CD4-positive, alpha-beta T cell treated with Interleukin-2 at 100 ng/mL for 4 hours (primary cell): Measurements from ENCODE around the gene BCAT1.
A peak's percentile ranks its signal among the peaks of the same experiment; 100 is the strongest.

ENCODE experiments used
- DNase-seq: peaks from one replicate; pipeline ENCODE4 v3.0.0-alpha.2; 2020; ENCODE audit warnings: low spot score

The BCAT1 gene, protein sequence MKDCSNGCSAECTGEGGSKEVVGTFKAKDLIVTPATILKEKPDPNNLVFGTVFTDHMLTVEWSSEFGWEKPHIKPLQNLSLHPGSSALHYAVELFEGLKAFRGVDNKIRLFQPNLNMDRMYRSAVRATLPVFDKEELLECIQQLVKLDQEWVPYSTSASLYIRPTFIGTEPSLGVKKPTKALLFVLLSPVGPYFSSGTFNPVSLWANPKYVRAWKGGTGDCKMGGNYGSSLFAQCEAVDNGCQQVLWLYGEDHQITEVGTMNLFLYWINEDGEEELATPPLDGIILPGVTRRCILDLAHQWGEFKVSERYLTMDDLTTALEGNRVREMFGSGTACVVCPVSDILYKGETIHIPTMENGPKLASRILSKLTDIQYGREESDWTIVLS

DNA sequence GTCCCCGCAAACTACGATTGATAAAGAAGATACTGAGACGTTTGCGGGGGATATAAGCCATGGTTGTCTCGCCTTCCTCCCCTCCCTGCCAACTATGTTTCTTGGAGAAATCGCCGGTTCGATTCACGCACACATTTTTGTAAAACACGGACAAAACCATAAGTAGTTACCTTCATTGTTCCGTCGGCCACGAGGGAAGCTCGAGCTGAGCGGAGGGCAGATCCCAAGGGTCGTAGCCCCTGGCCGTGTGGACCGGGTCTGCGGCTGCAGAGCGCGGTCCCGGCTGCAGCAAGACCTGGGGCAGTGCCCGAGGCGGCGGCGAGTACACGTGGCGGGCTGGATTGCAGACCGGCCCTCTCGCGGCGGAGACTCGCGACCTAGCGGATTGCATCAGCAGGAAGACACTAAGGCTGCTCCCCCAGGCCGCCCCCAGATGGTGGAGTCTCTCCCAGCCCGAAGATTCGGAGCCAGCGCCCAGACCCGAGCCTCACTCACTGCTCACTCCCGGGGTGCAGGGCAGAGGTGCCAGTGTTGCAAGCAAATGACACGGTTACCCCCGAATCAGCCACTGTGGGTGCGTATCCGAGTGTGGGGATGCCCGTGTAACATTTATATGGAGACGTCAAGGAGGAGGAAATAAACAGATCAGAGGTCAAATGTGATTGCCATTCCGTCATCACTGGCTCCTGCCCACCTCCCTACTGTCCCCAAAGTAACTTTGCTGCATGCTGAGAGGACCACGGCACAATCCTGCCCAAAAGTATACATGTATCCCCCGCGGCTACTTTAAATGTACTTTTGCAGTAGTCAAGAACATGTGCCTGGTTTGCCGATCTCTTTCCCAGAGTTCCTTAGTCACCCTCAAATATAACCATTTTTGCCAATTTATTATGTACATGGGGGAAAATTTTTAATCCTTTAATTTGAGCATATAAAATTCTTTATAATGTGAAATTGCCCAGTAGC is at the start of gene BCAT1:
TSS of gene BCAT1 (minus strand) at position 345 of the 966 bp plus-strand sequence. CDS start at position 176, 169 bp downstream.
- peak; percentile 6 for DNase-seq

DNA sequence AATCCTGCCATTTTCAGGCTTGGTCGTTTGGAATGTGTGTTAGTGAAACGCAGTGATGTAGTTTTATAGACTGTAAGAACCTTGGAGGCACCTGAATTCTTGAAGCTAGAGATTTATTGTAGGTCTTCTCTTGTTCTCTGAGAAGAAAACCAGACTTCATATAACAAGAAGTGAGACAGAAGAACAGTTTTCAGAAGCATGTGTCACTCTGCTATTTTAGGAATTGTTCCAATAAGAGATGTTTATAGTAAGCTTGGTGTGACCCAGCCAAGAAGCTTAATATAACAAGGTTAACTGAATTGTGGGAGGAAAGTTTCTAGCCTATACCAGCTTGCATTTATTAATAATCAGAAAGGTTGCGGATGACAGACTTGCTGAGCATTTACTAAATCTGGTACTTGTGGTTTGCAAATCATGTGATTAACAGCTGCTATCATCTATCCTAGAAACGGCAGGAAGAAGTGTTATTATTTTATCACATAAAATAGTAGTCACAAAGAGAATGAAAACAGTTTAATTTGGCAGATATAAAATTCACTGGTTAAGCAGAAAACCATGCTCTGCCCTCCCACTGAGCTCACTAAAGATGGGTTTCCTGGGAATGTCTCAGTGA is 49.2 kb upstream of the BCAT1 start:
- DNase-seq = peak; percentile 31

DNA sequence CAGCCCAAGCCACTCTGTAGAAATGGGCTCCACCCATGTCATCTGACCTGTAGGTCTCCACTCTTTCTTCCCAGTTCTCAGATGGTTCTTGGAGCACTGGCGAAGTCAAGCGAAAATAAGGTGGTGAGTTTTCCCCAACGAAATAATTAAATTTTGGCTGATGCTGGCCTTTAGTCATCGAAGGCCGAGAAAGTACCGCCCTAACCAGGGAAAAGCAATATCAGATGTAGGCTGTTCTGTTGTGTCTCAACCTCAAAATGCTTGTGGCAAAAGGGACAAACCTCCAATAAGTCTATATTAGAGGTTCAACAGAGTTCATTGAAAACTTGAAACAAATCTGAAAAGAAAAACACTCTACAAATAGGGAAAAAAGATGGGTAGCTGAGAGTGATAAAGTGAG is 48.6 kb upstream of the BCAT1 start:
- DNase-seq = no peak

DNA sequence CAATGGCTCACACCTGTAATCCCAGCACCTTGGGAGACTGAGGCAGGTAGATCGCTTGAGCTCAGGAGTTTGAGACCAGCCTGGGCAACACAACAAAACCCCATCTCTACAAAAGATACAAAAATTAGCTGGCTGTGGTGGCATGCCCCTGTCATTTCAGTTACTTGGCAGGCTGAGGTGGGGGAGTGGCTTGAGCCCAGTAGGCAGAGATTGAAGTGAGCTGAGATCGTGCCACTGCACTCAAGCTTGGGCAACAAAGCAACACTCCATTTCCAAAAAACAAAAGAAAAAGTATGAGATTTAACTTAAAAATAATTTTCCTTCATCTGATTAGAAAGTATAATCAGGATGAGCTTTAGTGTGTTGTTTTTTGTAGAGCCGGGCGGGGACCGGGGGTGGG is 47.9 kb upstream of the BCAT1 start:
- DNase-seq = no peak

DNA sequence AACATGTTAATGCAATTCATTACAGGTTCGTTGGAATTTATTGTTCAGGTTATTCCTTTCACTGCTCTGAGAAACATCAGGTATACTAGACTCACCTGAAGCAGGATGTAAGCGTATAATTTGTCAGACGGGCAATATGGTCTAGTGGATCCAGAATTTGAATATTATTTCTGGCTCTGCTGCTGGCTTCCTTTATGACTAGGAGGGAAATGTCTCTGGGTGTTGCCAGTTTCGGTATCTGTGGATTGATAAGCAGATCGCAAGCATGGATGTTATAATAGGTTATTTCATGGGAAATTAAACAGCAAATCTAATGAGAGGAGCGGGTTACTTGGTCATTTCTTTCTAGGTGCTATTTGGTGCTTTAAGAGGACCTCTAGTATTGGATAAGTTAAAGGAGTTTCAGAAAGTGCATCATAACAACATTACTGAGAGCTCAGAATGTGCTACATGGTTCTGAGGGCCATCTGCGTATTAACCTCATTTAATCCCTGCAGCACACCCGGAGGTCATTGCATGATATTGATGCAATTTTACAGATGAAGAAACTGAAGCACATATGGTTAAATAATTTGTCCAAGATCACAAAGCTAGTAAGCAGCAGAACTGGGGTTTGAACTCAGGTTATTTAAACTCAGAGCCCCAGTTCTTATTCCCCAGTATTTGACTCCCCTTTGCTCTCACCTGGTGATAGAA is 47.3 kb upstream of the BCAT1 start:
- no peak for DNase-seq

DNA sequence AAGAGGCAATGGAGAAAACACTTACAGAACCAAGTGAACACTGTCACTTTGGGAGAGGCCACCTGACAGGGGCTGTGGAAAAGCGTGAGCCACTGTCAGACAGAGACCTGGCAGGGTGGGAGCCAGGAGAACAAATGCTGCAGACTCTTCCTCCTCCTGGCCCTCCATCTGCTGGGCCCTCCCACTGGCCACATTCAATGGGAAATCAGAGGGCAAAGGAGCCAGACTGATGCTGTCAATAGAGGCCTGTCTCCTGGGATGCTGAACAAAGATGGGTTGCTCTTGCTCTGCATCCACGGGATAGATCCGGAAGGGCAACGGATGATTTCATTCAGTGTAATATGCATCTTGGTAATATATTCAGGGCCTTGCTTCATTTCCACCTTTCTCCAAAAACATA is 44.9 kb upstream of the BCAT1 start:
- DNase-seq = no peak

DNA sequence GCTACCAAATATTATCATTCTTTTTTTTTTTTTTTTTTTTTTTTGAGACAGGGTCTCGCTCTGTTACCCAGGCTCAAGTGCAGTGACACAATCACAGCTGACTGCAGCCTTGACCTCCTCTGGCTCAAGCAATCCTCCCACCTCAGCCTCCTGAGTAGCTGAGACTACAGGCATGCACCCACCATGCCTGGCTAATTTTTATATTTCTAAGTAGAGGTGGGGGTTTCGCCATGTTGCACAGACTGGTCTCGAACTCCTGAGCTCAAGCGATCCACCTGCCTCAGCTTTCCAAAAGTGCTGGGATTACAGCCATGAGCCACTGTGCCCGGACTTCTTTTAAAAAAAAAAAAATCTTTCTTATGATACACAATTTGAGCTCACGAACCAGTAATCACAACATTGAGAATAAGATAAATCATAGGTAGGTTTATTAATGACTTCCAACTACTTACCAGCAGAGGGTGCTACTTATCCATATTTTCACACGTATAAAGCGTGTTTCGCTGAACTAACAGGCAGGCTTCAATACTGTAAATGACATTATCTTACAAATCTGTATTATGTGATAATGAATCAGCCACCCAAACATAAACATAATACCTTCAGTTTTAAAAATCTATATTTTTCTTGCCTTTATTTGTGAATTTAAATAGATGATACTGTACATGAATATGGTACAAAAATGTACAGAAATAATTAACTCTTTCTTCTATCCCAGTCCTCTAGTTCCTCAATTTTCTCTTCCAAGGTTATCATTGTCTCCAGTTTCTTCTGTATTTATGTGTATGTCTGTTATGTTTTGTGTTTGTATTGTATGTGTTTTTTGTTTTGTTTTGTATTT is 42.5 kb upstream of the BCAT1 start:
- peak; percentile 81 for DNase-seq

DNA sequence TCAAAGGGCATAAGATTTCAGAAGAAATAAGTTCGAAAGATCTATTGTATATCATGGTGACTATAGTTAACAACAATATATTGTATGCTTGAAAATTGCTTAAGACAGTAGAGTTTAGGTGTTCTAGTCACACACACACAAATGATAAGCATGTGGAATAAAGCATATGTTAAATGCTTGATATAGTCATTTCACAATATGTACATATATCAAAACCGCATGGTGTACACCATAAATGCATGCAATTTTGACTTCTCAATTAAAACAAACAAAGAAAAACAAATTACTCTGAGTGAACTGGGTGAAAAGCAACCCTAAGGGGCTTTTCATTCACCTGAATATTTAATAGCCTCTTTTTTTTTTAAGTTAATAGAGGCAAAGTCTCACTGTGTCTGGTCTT is 40.3 kb upstream of the BCAT1 start:
- DNase-seq = no peak

DNA sequence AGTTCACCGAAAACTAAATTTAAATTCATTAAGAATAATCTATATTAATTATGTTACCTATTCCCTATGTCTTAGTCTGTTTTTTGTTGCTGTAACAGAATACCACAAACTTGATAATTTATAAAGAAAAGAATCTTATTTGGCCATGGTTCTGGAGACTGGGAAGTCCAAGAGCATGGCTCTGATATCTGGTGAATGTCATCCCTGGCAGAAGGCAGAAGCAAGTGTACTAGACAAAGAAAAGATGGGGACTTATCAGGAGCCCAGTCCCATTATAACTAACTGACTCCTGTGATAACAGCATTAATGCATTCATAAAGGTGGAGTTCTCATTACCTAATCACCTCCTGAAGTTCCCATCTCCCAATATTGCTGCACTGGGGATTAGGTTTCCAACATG is 33.3 kb upstream of the BCAT1 start:
- DNase-seq = no peak

DNA sequence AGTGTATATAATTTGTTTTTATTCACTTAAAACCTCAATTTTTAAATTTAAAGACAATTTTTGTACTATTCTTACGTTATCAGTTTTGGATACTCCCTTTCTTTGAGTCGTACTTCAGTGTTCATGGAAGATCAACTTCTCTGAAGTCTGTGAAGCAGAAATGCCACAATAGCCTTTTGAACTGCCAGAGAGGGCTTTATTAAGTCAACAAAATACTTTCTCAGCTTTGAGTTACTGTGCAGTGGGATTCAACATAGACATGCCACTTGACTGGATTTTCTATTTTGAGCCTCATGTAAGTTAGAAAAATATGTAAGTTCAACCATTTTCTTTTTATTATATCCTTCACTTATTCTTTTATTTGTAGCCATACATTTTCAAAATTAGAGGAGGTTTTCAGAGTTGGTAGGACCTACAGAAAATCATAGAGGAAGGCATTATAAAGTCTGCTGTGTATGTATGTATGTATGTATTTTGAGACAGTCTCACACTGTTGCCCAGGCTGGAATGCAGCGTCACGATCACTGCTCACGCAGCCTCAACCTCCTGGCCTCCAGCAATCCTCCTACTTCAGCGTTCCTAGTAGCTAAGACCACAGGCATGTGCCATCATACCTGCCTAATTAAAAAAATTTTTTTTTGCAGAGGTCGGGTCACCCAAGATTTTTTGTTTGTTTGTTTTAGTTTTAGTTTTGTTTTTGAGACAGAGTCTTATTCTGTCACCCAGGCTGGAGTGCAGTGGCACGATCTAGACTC is 31.3 kb upstream of the BCAT1 start:
- DNase-seq = no peak

DNA sequence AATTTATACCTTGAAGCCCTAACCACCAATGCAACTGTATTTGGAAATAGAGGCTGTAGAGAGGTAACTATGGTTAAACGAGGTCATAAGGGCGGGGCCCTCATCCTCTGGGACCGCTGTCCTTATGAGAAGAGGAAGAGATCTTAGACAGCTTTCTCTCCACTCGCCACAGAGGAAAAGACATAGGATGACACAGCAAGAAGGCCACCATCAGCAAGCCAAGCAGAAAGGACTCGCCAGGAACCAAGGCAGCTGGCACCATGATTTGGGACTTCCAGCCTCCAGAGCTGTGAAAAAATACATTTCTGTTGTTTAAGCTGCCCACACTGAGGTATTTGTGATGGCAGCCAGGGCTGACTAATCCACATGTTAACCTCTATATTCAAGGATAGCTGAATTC is 30.4 kb upstream of the BCAT1 start:
- DNase-seq = no peak

DNA sequence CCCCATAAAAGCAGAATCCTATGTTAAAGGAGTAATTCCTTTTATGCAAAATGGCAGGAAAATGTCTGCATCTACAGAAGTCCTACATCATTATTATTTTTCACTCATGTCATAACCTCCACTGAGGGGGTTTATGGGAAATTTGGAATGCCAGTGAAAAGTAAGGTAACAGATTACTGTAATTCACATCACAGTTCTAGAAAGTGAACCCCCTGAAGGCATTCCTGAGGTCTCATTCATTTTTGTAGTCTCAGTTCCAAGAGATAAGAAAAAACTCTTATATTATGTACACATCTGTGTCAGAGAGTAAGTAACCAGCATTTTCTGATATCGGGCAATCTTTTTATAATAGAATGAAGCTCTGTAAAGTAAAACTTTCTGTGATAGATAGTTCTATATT is 28.8 kb upstream of the BCAT1 start:
- DNase-seq = no peak

DNA sequence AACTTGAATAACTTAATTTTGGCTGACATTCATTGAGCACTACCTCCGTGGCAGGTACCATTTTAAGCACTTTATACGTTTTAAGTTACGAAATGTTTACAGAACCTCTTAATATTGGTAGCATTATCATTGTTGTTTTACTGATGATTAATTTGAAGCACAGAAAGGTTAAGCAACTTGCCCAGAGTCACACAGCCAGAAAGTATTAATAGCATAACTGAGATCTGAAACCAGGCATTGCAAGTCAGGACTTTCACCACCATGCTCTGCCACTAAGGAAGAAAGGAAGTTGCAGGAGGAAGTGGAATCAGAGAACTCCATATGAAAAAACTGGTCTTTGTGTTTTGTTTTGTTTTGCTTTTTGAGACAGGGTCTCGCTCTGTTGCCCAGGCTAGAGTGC is 28.2 kb upstream of the BCAT1 start:
- DNase-seq = no peak

DNA sequence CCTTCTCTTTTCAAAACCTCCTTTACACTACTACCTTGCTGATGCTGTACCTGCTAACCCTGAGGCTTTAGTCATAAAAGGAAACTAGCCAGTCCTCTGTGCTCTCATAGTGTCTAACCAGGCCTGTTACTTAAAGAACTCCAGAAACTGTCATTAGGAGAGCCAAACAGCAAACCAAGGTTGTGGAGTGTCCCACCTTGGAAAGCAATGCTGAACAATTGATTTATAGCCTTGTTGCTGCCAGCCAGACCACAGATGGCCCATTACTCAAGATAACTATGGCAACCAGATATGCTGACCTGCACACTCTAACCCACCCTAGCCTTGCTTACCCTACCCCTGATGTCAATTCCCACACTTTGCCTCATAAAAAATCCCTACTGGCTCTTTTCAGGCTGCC is 26.5 kb upstream of the BCAT1 start:
- no peak for DNase-seq

DNA sequence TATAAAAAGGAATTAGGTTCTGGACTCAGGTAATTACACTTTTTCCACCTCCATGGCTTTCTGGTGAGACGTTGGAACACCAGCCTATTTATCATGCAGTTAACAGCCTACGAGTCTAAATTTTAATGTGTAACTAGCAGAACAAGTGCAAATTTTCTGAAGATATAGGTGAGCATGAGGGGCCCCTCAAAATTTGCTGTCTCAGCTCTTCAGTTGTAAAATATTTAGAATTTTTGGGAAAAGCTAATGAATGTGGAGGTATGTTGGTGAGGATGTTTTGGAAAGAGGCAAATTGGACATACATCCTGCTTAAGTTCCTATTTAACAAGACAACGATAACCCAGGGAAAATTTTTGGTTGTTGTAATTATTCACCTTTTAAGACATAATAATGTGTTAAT is 25.3 kb upstream of the BCAT1 start:
- DNase-seq = no peak

DNA sequence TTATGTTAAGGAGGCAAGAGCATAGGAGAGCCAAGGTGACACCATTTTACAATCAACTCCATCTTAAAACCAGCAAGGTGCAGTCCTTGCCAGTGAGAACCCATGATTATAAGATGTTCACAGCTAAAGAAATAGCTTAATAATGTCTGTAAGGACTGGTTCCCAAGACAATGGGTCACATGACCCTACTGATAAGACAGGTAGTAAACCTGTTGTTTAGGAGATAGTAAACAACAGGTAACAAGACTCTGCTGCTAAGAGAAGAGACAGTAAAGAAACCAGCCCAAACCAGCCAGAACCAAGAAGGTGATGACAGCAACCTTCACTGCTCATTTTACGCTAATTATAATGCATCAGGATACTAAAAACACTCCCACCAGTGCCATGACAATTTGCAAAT is 23.2 kb upstream of the BCAT1 start:
- DNase-seq = no peak

DNA sequence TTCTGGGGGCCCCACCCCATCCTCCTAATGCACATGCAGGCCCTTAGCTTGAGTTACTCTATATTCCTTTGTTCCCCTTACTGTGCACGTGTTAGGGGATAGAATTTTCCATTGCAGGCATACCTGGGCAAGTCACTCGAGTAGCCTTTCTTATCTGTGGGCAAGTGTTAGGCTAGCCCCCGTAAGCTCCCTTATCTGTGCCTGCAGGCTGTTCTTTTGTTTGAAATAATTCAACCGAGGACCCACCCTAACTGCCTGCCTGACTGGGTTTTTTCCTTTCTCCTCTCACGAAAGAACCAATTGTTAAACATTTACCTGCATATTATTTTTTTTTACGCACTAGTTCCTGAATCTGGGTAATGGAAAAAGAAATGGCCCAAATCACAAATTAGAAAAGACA is 21.3 kb upstream of the BCAT1 start:
- DNase-seq = no peak

DNA sequence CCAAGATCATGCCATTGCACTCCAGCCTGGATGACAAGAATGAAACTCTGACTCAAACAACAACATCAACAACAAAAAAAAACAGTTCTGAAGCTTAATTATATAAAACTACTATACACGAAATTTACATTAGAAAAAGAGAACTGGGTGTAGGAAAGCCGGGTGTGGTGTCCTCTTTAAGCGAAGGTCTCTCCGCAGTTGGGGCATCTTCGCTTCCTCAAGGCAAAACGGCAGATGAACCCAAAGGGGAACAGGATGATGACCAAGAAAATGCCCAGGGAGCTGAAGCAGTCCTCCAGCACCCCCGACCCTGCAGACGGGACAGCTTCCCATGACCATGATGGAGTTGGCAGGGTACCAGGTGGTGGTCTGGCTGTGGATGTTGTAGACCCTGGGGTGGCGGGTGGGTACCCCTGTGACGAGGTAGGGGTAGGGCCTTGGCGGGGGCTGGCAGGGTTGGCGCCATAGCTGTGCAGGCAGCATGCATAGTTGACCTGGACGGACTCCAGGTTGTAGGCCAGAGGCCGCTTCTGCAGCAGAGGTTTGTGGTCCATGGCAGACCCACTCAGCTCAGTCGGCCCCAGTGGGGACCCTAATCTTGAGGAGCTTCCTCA is 18.2 kb upstream of the BCAT1 start:
- DNase-seq = no peak

DNA sequence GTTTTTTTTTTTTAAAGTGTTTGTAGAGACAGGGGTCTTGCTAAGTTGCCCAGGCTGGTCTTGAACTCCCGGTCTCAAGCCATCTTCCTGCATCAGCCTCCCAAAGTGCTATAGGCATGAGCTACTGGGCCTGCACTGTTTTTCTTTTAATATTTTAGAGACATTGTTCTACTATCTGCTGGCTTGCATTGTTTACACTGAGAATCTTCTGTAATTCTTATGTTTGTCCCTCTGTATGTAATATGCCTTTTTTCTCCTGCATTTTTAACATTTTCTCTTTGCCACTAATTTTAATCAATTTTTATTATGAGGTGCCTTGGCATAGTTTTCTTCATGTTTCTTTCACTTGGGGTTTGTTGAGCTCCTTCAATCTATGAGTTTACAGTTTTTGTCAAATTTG is 15.4 kb upstream of the BCAT1 start:
- no peak for DNase-seq
